GM12892 (cell line): ENCODE results near the gene KAZN.

ENCODE experiments used
- POLR2A ChIP-seq: IDR thresholded peaks from 2 replicates; pipeline ENCODE4 v1.6.1; 2011; ENCODE audit warnings: low read depth, low read length, control low read depth
- POLR2AphosphoS5 ChIP-seq: IDR thresholded peaks from 2 replicates; pipeline ENCODE4 v1.6.1; 2011; ENCODE audit warnings: low read depth, low read length, control low read depth
- TAF1 ChIP-seq: IDR thresholded peaks from 2 replicates; pipeline ENCODE4 v1.6.1; 2011; ENCODE audit warnings: low read depth, mild to moderate bottlenecking, control low read depth, low read length, borderline replicate concordance

GRCh38 chr1:14786109-14786675, 187.7 kb downstream of the KAZN start:
- TF ChIP-seq POLR2A (no peak), POLR2AphosphoS5 (no peak), TAF1 (no peak)
